Liver (tissue), 9 donors: Measurements from ENCODE around the gene PIGO. TPM values are rescaled to one million over a fixed set of nuclear protein-coding genes. Genes with fewer than 3 reads are reported as not detected.

Experiments used
- DNase-seq: peaks from one replicate; pipeline ENCODE4 v3.0.0-alpha.2; 2017; ENCODE audit warnings: low spot score
- H3K27ac ChIP-seq, 2 donors: one replicate each; pipeline ENCODE4 v1.7.0; 2013; ENCODE audit warnings: inconsistent platforms in 2 of 2, low read length in 2 of 2, control low read depth in 1 of 2, low read depth in 1 of 2, mild to moderate bottlenecking in 1 of 2
- H3K27me3 ChIP-seq, 4 donors: one replicate each; pipeline versions ENCODE4 v1.6.1 to v1.7.0; 2013; ENCODE audit warnings: low read length in 3 of 4, inconsistent platforms in 1 of 4, mild to moderate bottlenecking in 1 of 4, moderate library complexity in 1 of 4; ENCODE audit not compliant: control insufficient read depth in 4 of 4, insufficient read depth in 4 of 4
- H3K36me3 ChIP-seq, 4 donors: one replicate each; pipeline versions ENCODE4 v1.6.1 to v1.7.0; 2013; ENCODE audit warnings: low read length in 3 of 4, mild to moderate bottlenecking in 3 of 4, low read depth in 1 of 4, moderate library complexity in 1 of 4; ENCODE audit not compliant: control insufficient read depth in 4 of 4, insufficient read depth in 3 of 4
- H3K4me1 ChIP-seq, 4 donors: one replicate each; pipeline versions ENCODE4 v1.6.1 to v1.7.0; 2013; ENCODE audit warnings: low read length in 3 of 4, mild to moderate bottlenecking in 3 of 4, moderate library complexity in 1 of 4; ENCODE audit not compliant: control insufficient read depth in 4 of 4, insufficient read depth in 4 of 4
- H3K4me3 ChIP-seq, 3 donors: one replicate each; pipeline versions ENCODE4 v1.6.1 to v1.7.0; 2013; ENCODE audit warnings: low read length in 3 of 3, control low read depth in 1 of 3, low read depth in 1 of 3, mild to moderate bottlenecking in 1 of 3
- H3K9ac ChIP-seq, 2 donors: one replicate each; pipeline ENCODE4 v1.7.0; 2013; ENCODE audit warnings: low read length in 2 of 2, mild to moderate bottlenecking in 2 of 2, moderate library complexity in 2 of 2, control low read depth in 1 of 2, low read depth in 1 of 2
- H3K9me3 ChIP-seq, 4 donors: one replicate each; pipeline versions ENCODE4 v1.6.1 to v1.7.0; 2013; ENCODE audit warnings: low read length in 3 of 4; ENCODE audit not compliant: control insufficient read depth in 4 of 4
- ATF3 ChIP-seq: IDR thresholded peaks from 2 replicates; pipeline ENCODE4 v1.6.1; 2016; ENCODE audit warnings: antibody characterized with exemption
- EGR1 ChIP-seq, 2 donors: IDR thresholded peaks; 2 replicates each; pipeline ENCODE4 v1.6.1; 2016 to 2018; ENCODE audit warnings: antibody characterized with exemption in 2 of 2, low read depth in 2 of 2
- FOXA1 ChIP-seq: IDR thresholded peaks from 2 replicates; pipeline ENCODE4 v1.6.1; 2016; ENCODE audit warnings: antibody characterized with exemption
- FOXA2 ChIP-seq: IDR thresholded peaks from 2 replicates; pipeline ENCODE4 v1.6.1; 2016; ENCODE audit warnings: antibody characterized with exemption
- GABPA ChIP-seq, 2 donors: IDR thresholded peaks in 1 of 2; conservative IDR thresholded peaks in 1 of 2; 2 replicates each; pipeline ENCODE4 v1.6.1; 2016; ENCODE audit warnings: antibody characterized with exemption in 2 of 2, mild to moderate bottlenecking in 1 of 2, moderate library complexity in 1 of 2
- HNF4G ChIP-seq: IDR thresholded peaks from 2 replicates; pipeline ENCODE4 v1.6.1; 2016; ENCODE audit warnings: antibody characterized with exemption
- RAD21 ChIP-seq, 2 donors: IDR thresholded peaks; 2 replicates each; pipeline ENCODE4 v1.6.1; 2016; ENCODE audit warnings: antibody characterized with exemption in 2 of 2, mild to moderate bottlenecking in 2 of 2
- RXRA ChIP-seq, 2 donors: IDR thresholded peaks; 2 replicates each; pipeline ENCODE4 v1.6.1; 2017 to 2018; ENCODE audit warnings: antibody characterized with exemption in 2 of 2, mild to moderate bottlenecking in 1 of 2
- SP1 ChIP-seq: IDR thresholded peaks from 2 replicates; pipeline ENCODE4 v1.6.1; 2018; ENCODE audit warnings: antibody characterized with exemption, mild to moderate bottlenecking
- TAF1 ChIP-seq: conservative IDR thresholded peaks from 2 replicates; pipeline ENCODE4 v1.6.1; 2016; ENCODE audit warnings: antibody characterized with exemption, mild to moderate bottlenecking
- YY1 ChIP-seq: IDR thresholded peaks from 2 replicates; pipeline ENCODE4 v1.6.1; 2016; ENCODE audit warnings: antibody characterized with exemption, mild to moderate bottlenecking
- WGBS: extraction: QIAGEN DNeasy Blood & Tissue Kit; methylation state at CpG from one replicate; pipeline ENCODE4 v1.1.7; 2013; 5-methylcytosine and 5-hydroxymethylcytosine counted together
- polyA plus RNA-seq, 2 donors: library from polyadenylated mRNA; stranded (reverse) in 1 of 2; unstranded in 1 of 2; fragments of 200-250 nt in 1 of 2; fragments of >200 nt in 1 of 2; fragmentation: Nextera tagmentation in 1 of 2; extraction: Ambion mirVana in 1 of 2; gene quantifications; one replicate each; pipeline versions ENCODE4 v1.2.1 to v1.2.3, GENCODE V29; 2013 to 2015
- total RNA-seq, 2 donors: library from RNA; depleted of rRNA; stranded (reverse); fragments of >200 nt; gene quantifications; one replicate each; pipeline ENCODE4 v1.2.3, GENCODE V29; 2014
- TF ChIP-seq, protein P1 (sequence below): fragments of 150-350 bp; IDR thresholded peaks from 2 replicates; pipeline ENCODE4 v1.5.1; 2017; ENCODE audit warnings: improper control_type of control experiment, low read depth, low read length; ENCODE audit not compliant: missing input control
- TF ChIP-seq, protein P2 (sequence below): IDR thresholded peaks from 2 replicates; pipeline ENCODE4 v1.6.1; 2016; ENCODE audit warnings: antibody characterized with exemption, mild to moderate bottlenecking
- TF ChIP-seq, protein P3 (sequence below): IDR thresholded peaks from 2 replicates; pipeline ENCODE4 v1.6.1; 2016; ENCODE audit warnings: antibody characterized with exemption
- TF ChIP-seq, protein P4 (sequence below): IDR thresholded peaks from 2 replicates; pipeline ENCODE4 v1.6.1; 2016; ENCODE audit warnings: antibody characterized with exemption
- donor health status: healthy.
- donor health status: healthy.
- donor health status: healthy.
- donor health status: healthy.
- donor health status: healthy.

Gene PIGO
- total and polyA plus RNA-seq, 4 donors, result 10.5 to 16.0 (median 15.5) TPM

DNA sequence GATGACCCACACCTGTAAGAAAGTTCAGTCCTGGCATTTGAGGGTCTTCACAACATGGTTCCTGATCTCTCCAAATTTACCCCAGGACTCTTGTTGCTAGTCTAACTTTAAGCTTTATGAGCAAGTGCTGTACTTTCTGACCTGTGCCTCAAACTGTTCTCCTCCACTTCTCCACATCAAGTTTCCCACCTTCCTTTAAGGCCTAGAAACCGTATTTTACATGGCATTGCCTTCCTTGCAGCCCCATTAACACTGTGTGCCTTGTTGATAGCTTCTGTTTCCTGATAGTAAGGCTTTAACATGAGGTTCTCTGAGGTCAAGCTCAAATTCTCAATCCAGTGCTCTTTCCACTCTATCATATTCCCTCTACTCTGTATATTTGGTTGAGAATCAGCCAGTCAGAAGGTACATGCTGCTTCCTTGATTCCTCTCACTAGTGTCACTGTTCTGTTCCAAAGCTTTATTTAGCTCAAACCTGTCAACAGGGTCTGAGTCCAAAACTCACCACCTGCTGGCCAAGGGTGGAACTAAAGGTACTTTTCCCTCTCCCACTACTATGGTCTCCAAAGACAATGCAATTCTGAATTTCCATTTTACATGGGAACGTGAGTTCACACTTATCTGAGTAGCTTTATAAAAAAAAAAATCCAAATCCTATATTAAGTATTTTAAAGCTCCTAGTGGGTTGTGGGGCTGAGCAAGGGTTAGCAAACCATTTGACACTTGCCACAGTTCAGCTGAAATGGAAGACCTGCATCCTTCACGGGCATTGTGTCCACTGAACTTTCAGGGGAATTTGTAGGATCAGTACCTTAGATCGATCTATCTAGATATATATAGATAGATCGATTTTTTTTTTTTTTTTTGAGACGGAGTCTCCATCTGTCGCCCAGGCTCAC lies 45.1 kb downstream of the PIGO start:
- H3K36me3 ChIP-seq, result peaks cover 2 to 39% (median 36%) of the 10 kb centered on the region in 4 donors
- no peaks in the 10 kb centered on the region for H3K4me1 ChIP-seq
- no peak overlapping the region for H3K4me3 ChIP-seq
- 83% methylated on average over 7 of the region's 7 CpGs for WGBS
- no peaks in the 10 kb centered on the region for H3K9me3 ChIP-seq
- no peak overlapping the region for H3K27ac ChIP-seq
- TF ChIP-seq RAD21 (IDR thresholded peaks at IDR 0.05) (peak; percentile 56 to 78), FOXA2 (no peak)
- TF ChIP-seq, protein P1, sequence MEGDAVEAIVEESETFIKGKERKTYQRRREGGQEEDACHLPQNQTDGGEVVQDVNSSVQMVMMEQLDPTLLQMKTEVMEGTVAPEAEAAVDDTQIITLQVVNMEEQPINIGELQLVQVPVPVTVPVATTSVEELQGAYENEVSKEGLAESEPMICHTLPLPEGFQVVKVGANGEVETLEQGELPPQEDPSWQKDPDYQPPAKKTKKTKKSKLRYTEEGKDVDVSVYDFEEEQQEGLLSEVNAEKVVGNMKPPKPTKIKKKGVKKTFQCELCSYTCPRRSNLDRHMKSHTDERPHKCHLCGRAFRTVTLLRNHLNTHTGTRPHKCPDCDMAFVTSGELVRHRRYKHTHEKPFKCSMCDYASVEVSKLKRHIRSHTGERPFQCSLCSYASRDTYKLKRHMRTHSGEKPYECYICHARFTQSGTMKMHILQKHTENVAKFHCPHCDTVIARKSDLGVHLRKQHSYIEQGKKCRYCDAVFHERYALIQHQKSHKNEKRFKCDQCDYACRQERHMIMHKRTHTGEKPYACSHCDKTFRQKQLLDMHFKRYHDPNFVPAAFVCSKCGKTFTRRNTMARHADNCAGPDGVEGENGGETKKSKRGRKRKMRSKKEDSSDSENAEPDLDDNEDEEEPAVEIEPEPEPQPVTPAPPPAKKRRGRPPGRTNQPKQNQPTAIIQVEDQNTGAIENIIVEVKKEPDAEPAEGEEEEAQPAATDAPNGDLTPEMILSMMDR, result peak; percentile 61
- peak; percentile 62 for DNase-seq
- H3K9ac ChIP-seq, result no peak overlapping the region
- H3K27me3 ChIP-seq, result no peaks in the 10 kb centered on the region

GRCh38 chr9:35048511-35048910 lies 47.9 kb downstream of the PIGO start:
- no peak overlapping the region for H3K4me3 ChIP-seq
- TF ChIP-seq ATF3 (no peak), FOXA1 (no peak), EGR1 (IDR thresholded peaks at IDR 0.05; ENCODE audit: low read depth in 2 of 2) (no peak), HNF4G (no peak), YY1 (no peak), SP1 (no peak), GABPA (IDR thresholded peaks at IDR 0.05 in 1 of 2, conservative IDR thresholded peaks at IDR 0.05 in 1 of 2) (no peak), TAF1 (no peak), RXRA (IDR thresholded peaks at IDR 0.05) (no peak)
- TF ChIP-seq, protein P2, sequence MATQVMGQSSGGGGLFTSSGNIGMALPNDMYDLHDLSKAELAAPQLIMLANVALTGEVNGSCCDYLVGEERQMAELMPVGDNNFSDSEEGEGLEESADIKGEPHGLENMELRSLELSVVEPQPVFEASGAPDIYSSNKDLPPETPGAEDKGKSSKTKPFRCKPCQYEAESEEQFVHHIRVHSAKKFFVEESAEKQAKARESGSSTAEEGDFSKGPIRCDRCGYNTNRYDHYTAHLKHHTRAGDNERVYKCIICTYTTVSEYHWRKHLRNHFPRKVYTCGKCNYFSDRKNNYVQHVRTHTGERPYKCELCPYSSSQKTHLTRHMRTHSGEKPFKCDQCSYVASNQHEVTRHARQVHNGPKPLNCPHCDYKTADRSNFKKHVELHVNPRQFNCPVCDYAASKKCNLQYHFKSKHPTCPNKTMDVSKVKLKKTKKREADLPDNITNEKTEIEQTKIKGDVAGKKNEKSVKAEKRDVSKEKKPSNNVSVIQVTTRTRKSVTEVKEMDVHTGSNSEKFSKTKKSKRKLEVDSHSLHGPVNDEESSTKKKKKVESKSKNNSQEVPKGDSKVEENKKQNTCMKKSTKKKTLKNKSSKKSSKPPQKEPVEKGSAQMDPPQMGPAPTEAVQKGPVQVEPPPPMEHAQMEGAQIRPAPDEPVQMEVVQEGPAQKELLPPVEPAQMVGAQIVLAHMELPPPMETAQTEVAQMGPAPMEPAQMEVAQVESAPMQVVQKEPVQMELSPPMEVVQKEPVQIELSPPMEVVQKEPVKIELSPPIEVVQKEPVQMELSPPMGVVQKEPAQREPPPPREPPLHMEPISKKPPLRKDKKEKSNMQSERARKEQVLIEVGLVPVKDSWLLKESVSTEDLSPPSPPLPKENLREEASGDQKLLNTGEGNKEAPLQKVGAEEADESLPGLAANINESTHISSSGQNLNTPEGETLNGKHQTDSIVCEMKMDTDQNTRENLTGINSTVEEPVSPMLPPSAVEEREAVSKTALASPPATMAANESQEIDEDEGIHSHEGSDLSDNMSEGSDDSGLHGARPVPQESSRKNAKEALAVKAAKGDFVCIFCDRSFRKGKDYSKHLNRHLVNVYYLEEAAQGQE, result no peak
- TF ChIP-seq, protein P3, sequence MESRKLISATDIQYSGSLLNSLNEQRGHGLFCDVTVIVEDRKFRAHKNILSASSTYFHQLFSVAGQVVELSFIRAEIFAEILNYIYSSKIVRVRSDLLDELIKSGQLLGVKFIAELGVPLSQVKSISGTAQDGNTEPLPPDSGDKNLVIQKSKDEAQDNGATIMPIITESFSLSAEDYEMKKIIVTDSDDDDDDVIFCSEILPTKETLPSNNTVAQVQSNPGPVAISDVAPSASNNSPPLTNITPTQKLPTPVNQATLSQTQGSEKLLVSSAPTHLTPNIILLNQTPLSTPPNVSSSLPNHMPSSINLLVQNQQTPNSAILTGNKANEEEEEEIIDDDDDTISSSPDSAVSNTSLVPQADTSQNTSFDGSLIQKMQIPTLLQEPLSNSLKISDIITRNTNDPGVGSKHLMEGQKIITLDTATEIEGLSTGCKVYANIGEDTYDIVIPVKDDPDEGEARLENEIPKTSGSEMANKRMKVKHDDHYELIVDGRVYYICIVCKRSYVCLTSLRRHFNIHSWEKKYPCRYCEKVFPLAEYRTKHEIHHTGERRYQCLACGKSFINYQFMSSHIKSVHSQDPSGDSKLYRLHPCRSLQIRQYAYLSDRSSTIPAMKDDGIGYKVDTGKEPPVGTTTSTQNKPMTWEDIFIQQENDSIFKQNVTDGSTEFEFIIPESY, result no peak
- TF ChIP-seq, protein P1, result no peak
- TF ChIP-seq, protein P4, sequence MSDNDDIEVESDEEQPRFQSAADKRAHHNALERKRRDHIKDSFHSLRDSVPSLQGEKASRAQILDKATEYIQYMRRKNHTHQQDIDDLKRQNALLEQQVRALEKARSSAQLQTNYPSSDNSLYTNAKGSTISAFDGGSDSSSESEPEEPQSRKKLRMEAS, result no peak
- no peak overlapping the region for H3K27ac ChIP-seq
- no peak overlapping the region for H3K9ac ChIP-seq
- DNase-seq, result no peak
- no peaks in the 10 kb centered on the region for H3K9me3 ChIP-seq
- peaks cover 2 to 38% (median 29%) of the 10 kb centered on the region in 4 donors for H3K36me3 ChIP-seq
- H3K27me3 ChIP-seq, result no peaks in the 10 kb centered on the region
- H3K4me1 ChIP-seq, result no peaks in the 10 kb centered on the region
- WGBS, result 97% methylated on average over 6 of the region's 6 CpGs
